NCI-H69 (cell line): ENCODE measurements around the gene OARD1.
"Not testable (repeated sequence)": the region's sequence is repeated elsewhere in the genome, so short reads cannot be mapped to it uniquely, and the experiment has no call there.

Experiments
- DNase-seq: peaks from one replicate; lab custom pipeline; 2025; lab: John Stamatoyannopoulos, UW

The OARD1 gene

GRCh38 chr6:41027241-41027640 is 44.9 kb downstream of the OARD1 start:
- DNase-seq, result no peak

- DNase-seq, result no peak
Observed at GRCh38 chr6:41025966-41026530, 46.1 kb downstream of the OARD1 start.

GRCh38 chr6:41023114-41023513 is 49.0 kb downstream of the OARD1 start:
- DNase-seq, result peak; percentile 32

- peak; percentile 74 for DNase-seq
Observed at GRCh38 chr6:41022294-41022693, 49.9 kb downstream of the OARD1 start.

GRCh38 chr6:41021832-41022231 is 50.3 kb downstream of the OARD1 start:
- peak; percentile 78 for DNase-seq

GRCh38 chr6:41017663-41018062 is 54.5 kb downstream of the OARD1 start:
- peak; percentile 62 for DNase-seq

- not testable (repeated sequence) for DNase-seq
Observed at GRCh38 chr6:41015860-41016259, 56.3 kb downstream of the OARD1 start.

- DNase-seq, result no peak
Observed at GRCh38 chr6:41014780-41015179, 57.4 kb downstream of the OARD1 start.
